ENCODE data around the gene HRAS. TPM values are rescaled to one million over a fixed set of nuclear protein-coding genes. Genes with fewer than 3 reads are reported as not detected.
A peak's percentile ranks its signal among the peaks of the same experiment; 100 is the strongest.

The HRAS gene
- total and polyA plus RNA-seq, 2 of the 13 experiments (the other 11 are each of a cell fraction or from before 2014, with no cell fraction given) = 32.9 to 50.0 TPM

DNA sequence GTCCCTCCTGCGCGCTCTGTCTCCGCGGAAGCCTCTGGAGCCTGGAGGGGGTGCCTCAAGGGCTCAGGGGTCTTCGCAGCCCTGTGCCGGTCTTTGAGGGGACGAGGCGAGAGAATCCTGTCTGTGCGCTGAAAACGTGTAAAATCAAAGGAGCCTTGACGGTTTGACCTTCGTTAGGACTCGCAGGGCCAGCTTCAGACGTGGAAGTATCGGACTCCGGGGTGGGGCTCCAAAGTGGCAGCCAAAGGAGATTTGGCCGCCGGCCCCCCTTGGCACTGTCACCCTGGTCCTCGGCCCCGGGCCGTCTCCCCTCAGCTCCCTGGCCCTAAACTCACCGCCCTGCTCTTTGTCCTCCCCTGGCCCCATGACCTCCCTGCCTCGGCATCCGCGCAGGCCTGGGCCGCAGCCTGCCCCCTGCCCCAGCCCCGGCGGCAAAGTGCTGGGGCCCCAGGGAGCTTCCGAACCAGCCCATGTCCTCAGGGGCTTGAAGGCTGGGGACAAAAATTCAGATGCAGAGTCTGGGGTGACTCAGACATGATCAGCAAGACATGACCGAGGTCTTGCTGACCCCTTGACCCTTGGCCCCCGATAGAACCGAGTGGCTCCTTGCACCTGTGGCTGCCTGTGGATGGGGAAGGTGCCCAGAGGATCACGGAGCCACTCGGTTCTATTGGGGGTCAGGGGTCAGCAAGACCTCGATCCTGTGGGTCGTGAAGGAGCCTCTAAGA, 33.9 kb upstream of the HRAS start (continued):
- no peak for TF ChIP-seq GPN1 (CRISPR knock-in tag; IDR thresholded peaks at IDR 0.05; ENCODE audit: borderline replicate concordance)
- TF ChIP-seq ZC3H13 (CRISPR knock-in tag; IDR thresholded peaks at IDR 0.05) = peak; percentile 68; the same call in 1 of the 2 replicates
- TF ChIP-seq, protein P1, sequence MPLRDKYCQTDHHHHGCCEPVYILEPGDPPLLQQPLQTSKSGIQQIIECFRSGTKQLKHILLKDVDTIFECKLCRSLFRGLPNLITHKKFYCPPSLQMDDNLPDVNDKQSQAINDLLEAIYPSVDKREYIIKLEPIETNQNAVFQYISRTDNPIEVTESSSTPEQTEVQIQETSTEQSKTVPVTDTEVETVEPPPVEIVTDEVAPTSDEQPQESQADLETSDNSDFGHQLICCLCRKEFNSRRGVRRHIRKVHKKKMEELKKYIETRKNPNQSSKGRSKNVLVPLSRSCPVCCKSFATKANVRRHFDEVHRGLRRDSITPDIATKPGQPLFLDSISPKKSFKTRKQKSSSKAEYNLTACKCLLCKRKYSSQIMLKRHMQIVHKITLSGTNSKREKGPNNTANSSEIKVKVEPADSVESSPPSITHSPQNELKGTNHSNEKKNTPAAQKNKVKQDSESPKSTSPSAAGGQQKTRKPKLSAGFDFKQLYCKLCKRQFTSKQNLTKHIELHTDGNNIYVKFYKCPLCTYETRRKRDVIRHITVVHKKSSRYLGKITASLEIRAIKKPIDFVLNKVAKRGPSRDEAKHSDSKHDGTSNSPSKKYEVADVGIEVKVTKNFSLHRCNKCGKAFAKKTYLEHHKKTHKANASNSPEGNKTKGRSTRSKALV (CRISPR knock-in tag; IDR thresholded peaks at IDR 0.05) = peak; percentile 37; the same call in 1 of the 2 replicates
- TF ChIP-seq ZNF670 (CRISPR knock-in tag; IDR thresholded peaks at IDR 0.05; ENCODE audit: borderline replicate concordance) = peak; percentile 37; the same call in 1 of the 2 replicates
- no peak for TF ChIP-seq ZNF883 (CRISPR knock-in tag; IDR thresholded peaks at IDR 0.05; ENCODE audit: not compliant biosample characterization)
- TF ChIP-seq ZNF331 (CRISPR knock-in tag; IDR thresholded peaks at IDR 0.05) = no peak
- TF ChIP-seq REL (CRISPR knock-in tag; conservative IDR thresholded peaks at IDR 0.05) = no peak
- peak; percentile 47 for TF ChIP-seq MED1 (CRISPR knock-in tag; IDR thresholded peaks at IDR 0.05)
- peak; percentile 53; the same call in 1 of the 2 replicates for TF ChIP-seq PAF1 (CRISPR knock-in tag; IDR thresholded peaks at IDR 0.05)
- TF ChIP-seq ZBTB38 (CRISPR knock-in tag; IDR thresholded peaks at IDR 0.05) = peak; percentile 5; the same call in 1 of the 2 replicates
- TF ChIP-seq ZNF501 (CRISPR knock-in tag; IDR thresholded peaks at IDR 0.05) = peak; percentile 64
- no peak for TF ChIP-seq ZNF20 (CRISPR knock-in tag; IDR thresholded peaks at IDR 0.05)
- peak; percentile 25; the same call in 1 of the 2 replicates for TF ChIP-seq ZNF747 (CRISPR knock-in tag; IDR thresholded peaks at IDR 0.05; ENCODE audit: borderline replicate concordance)
- TF ChIP-seq POLR2G (IDR thresholded peaks at IDR 0.05; ENCODE audit: low read depth, low read length) = peak; percentile 42
- TF ChIP-seq ZNF703 (CRISPR knock-in tag; IDR thresholded peaks at IDR 0.05; ENCODE audit: borderline replicate concordance) = no peak
- TF ChIP-seq AHR (CRISPR knock-in tag; IDR thresholded peaks at IDR 0.05) = no peak
- TF ChIP-seq ZNF143 (CRISPR knock-in tag; IDR thresholded peaks at IDR 0.05) = no peak
- TF ChIP-seq KLF11 (CRISPR knock-in tag; IDR thresholded peaks at IDR 0.05) = no peak
- TF ChIP-seq ONECUT2 (CRISPR knock-in tag; IDR thresholded peaks at IDR 0.05) = no peak
- peak; percentile 58 for TF ChIP-seq RARA (CRISPR knock-in tag; IDR thresholded peaks at IDR 0.05)
- 0 out of 2 replicates have a peak, but pooled peaks have one; percentile 61 for TF ChIP-seq PAWR (CRISPR knock-in tag; IDR thresholded peaks at IDR 0.05; ENCODE audit: borderline replicate concordance)
- peak; percentile 31; the same call in 1 of the 2 replicates for TF ChIP-seq PITX1 (CRISPR knock-in tag; IDR thresholded peaks at IDR 0.05)
- TF ChIP-seq NBN (conservative IDR thresholded peaks at IDR 0.05) = no peak
- TF ChIP-seq KDM5B (CRISPR knock-in tag; IDR thresholded peaks at IDR 0.05; ENCODE audit: borderline replicate concordance) = 0 out of 2 replicates have a peak, but pooled peaks have one; percentile 5
- TF ChIP-seq, protein P2, sequence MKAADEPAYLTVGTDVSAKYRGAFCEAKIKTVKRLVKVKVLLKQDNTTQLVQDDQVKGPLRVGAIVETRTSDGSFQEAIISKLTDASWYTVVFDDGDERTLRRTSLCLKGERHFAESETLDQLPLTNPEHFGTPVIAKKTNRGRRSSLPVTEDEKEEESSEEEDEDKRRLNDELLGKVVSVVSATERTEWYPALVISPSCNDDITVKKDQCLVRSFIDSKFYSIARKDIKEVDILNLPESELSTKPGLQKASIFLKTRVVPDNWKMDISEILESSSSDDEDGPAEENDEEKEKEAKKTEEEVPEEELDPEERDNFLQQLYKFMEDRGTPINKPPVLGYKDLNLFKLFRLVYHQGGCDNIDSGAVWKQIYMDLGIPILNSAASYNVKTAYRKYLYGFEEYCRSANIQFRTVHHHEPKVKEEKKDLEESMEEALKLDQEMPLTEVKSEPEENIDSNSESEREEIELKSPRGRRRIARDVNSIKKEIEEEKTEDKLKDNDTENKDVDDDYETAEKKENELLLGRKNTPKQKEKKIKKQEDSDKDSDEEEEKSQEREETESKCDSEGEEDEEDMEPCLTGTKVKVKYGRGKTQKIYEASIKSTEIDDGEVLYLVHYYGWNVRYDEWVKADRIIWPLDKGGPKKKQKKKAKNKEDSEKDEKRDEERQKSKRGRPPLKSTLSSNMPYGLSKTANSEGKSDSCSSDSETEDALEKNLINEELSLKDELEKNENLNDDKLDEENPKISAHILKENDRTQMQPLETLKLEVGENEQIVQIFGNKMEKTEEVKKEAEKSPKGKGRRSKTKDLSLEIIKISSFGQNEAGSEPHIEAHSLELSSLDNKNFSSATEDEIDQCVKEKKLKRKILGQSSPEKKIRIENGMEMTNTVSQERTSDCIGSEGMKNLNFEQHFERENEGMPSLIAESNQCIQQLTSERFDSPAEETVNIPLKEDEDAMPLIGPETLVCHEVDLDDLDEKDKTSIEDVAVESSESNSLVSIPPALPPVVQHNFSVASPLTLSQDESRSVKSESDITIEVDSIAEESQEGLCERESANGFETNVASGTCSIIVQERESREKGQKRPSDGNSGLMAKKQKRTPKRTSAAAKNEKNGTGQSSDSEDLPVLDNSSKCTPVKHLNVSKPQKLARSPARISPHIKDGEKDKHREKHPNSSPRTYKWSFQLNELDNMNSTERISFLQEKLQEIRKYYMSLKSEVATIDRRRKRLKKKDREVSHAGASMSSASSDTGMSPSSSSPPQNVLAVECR (CRISPR knock-in tag; IDR thresholded peaks at IDR 0.05; ENCODE audit: borderline replicate concordance) = peak; percentile 17; the same call in 1 of the 2 replicates
